ACC112 (cell line): ENCODE data around the gene ITPR1.

Experiments
- H2AFZ ChIP-seq: fragments of 200-600 bp; sonication (generic); one replicate; pipeline ENCODE4 v1.6.0; 2017; ENCODE audit warnings: antibody characterized with exemption, low read length; ENCODE audit not compliant: unreplicated experiment
- H3K27ac ChIP-seq: fragments of 200-600 bp; sonication (generic); 2 replicates; pipeline ENCODE4 v1.5.1; 2014; ENCODE audit warnings: low read depth, mild to moderate bottlenecking, antibody characterized with exemption, low read length, moderate library complexity
- H3K27me3 ChIP-seq: fragments of 200-600 bp; sonication (generic); 2 replicates; pipeline ENCODE4 v1.6.1; 2014; ENCODE audit warnings: mild to moderate bottlenecking, antibody characterized with exemption, low read length, moderate library complexity, mixed read lengths; ENCODE audit not compliant: insufficient read depth
- H3K36me3 ChIP-seq: fragments of 200-600 bp; sonication (generic); 2 replicates; pipeline ENCODE4 v1.6.1; 2016; ENCODE audit warnings: mild to moderate bottlenecking, antibody characterized with exemption, low read length, moderate library complexity, mixed read lengths; ENCODE audit not compliant: insufficient read depth
- H3K4me1 ChIP-seq: fragments of 200-600 bp; sonication (generic); one replicate; pipeline ENCODE4 v1.6.1; 2016; ENCODE audit warnings: low read length, mixed read lengths; ENCODE audit not compliant: insufficient read depth, unreplicated experiment, control insufficient read depth
- H3K4me3 ChIP-seq: fragments of 200-600 bp; sonication (generic); 2 replicates; pipeline ENCODE4 v1.5.1; 2014; ENCODE audit warnings: mild to moderate bottlenecking, low read depth, low read length
- H3K79me2 ChIP-seq: fragments of 200-600 bp; sonication (generic); one replicate; pipeline ENCODE4 v1.6.0; 2016; ENCODE audit warnings: low read length; ENCODE audit not compliant: control insufficient read depth, unreplicated experiment, insufficient read depth

ITPR1 gene

DNA sequence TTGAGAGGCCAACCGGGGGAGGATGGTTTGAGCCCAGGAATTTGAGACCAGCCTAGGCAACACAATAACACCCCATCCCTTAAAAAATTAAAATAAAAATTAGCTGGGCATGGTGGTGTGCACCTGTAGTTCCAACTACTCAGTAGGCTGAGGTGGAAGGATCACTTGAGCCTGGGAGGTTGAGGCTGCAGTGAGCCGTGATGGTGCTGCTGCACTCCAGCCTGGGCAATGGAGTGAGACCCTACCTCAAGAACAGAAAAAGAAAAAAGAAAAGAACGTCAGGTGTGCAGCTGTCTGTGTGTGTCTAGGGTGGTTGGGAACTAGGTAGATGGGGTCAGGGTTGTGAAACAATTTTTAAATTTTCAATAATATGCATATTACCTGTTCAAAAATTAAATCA is 389.9 kb downstream of the ITPR1 start:
- Histone ChIP-seq H3K79me2 (no peaks in the 10 kb centered on the region), H3K27ac (no peak overlapping the region), H3K4me3 (no peak overlapping the region), H2AFZ (no peak overlapping the region), H3K27me3 (no peaks in the 10 kb centered on the region), H3K4me1 (no peaks in the 10 kb centered on the region), H3K36me3 (no peaks in the 10 kb centered on the region)

GRCh38 chr3:4884888-4885287 is 391.7 kb downstream of the ITPR1 start:
- Histone ChIP-seq H3K27me3 (no peaks in the 10 kb centered on the region), H3K79me2 (no peaks in the 10 kb centered on the region), H3K4me3 (no peak overlapping the region), H3K4me1 (no peaks in the 10 kb centered on the region), H3K27ac (no peak overlapping the region), H2AFZ (no peak overlapping the region), H3K36me3 (no peaks in the 10 kb centered on the region)

DNA sequence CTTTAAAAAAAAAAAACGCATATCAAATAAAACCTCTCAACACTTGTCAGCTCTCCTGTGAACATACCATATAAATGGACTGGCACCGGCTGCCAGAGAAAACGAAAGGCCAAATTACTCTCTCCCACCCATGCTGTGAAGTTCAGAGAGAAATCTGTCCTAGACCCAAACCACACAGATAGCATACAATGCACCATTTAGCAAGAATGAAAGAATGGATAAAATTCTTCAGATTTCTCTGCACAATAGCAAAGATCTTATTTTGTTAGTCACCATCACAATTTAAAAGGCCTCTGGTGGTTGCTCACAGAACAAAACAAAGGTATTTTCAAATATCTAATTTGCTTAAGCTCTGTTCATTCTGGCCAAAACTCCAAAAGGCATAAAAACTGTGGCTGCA is 392.2 kb downstream of the ITPR1 start:
- Histone ChIP-seq H3K79me2 (no peaks in the 10 kb centered on the region), H3K4me1 (no peaks in the 10 kb centered on the region), H3K4me3 (no peak overlapping the region), H3K27me3 (no peaks in the 10 kb centered on the region), H3K27ac (no peak overlapping the region), H3K36me3 (no peaks in the 10 kb centered on the region), H2AFZ (peak overlapping the region; percentile 41)

DNA sequence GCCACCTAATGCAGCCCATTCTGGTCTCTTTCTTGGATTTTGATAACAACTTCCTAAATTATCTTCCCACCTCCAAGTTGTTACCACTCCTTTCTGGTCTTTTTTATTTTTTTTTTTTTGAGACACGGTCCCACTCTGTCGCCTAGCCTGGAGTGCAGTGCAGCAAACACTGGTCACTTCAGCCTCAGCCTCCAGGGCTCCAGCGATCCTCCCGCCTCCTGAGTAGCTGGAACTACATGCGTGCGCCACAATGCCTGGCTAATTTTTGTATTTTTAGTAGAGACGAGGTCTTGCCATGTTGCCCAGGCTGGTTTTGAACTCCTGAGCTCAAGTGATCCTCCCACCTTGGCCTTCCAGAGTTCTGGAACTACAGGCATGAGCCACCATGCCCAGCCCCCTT is 393.3 kb downstream of the ITPR1 start:
- H3K4me3 ChIP-seq: no peak overlapping the region
- no peaks in the 10 kb centered on the region for H3K79me2 ChIP-seq
- H3K27ac ChIP-seq: no peak overlapping the region
- no peak overlapping the region for H2AFZ ChIP-seq
- H3K4me1 ChIP-seq: no peaks in the 10 kb centered on the region
- H3K27me3 ChIP-seq: no peaks in the 10 kb centered on the region
- H3K36me3 ChIP-seq: no peaks in the 10 kb centered on the region

- H2AFZ ChIP-seq: no peak overlapping the region
- no peaks in the 10 kb centered on the region for H3K79me2 ChIP-seq
- H3K4me1 ChIP-seq: no peaks in the 10 kb centered on the region
- no peak overlapping the region for H3K27ac ChIP-seq
- no peaks in the 10 kb centered on the region for H3K36me3 ChIP-seq
- no peak overlapping the region for H3K4me3 ChIP-seq
- H3K27me3 ChIP-seq: no peaks in the 10 kb centered on the region
These were observed 394.0 kb downstream of the ITPR1 start for GRCh38 chr3:4887177-4887576.

DNA sequence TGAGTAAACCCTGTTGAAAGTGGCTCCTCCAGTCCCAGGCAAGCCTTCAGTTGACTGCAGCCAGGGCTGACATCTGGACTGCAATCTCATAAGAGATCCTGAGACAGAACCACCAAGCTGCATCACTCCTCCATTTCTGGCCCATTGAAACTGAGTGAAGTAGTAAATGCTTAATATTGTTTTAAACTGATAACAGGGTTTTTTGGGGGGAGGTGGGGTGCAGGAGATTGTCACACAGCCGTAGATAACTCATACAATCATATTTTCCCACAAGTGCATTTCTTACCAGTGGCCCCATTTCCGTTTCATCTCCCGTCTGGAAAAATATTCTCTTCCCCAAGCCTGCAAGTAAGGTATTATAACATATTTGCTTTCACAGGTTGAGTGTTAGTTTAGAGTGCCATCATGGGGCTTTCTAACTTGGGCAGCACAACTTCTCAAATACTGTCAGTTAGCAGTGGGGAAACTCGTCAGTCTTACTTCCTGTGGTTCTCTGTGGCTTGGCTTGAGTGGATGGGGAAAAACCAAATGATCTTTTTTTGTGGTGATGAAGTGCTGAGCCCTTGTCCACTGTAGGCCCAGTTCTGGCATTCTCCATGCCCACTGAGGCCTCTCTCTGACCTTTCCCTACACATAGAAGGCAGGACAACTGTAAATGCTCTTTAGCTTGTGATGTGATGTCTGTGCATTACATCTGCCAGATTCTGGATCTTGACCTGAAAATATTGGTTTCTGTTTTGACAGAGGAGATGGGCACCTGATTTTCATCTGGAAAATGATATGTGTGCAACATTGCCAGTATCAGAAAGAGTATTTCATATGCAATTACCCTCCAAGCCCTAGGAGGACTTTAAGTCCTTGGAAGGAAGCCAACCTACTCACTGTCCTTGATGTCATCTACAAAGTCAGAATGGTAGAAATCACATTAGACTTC is 396.0 kb downstream of the ITPR1 start:
- H3K4me3 ChIP-seq: no peak overlapping the region
- H3K79me2 ChIP-seq: no peaks in the 10 kb centered on the region
- H3K27me3 ChIP-seq: no peaks in the 10 kb centered on the region
- H3K36me3 ChIP-seq: no peaks in the 10 kb centered on the region
- H2AFZ ChIP-seq: no peak overlapping the region
- no peaks in the 10 kb centered on the region for H3K4me1 ChIP-seq
- no peak overlapping the region for H3K27ac ChIP-seq

DNA sequence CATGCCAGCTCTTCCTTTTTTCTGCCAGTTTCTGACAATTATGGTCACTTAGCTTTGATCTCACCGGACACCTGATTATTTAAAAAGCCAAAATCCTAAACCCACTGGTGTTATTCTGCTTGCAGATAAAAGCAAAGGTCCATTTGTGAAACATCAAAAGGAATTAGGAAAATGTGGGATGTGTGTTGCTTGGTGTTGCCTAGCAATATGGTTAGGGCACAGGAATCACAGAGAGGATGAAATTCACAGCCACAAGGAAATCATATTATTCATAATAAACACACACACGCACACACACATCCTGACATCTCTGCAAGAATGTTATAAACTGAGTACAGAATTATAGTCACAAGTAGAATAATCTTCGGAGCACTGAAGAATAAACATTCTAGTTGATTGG is 396.7 kb downstream of the ITPR1 start:
- no peaks in the 10 kb centered on the region for H3K36me3 ChIP-seq
- H3K27me3 ChIP-seq: no peaks in the 10 kb centered on the region
- H3K79me2 ChIP-seq: no peaks in the 10 kb centered on the region
- H3K4me3 ChIP-seq: no peak overlapping the region
- no peaks in the 10 kb centered on the region for H3K4me1 ChIP-seq
- H2AFZ ChIP-seq: no peak overlapping the region
- no peak overlapping the region for H3K27ac ChIP-seq

GRCh38 chr3:4894891-4895530 is 401.9 kb downstream of the ITPR1 start:
- Histone ChIP-seq H3K36me3 (no peaks in the 10 kb centered on the region), H3K4me1 (peaks cover 12% of the 10 kb centered on the region), H3K4me3 (no peak overlapping the region), H3K79me2 (no peaks in the 10 kb centered on the region), H2AFZ (no peak overlapping the region), H3K27ac (no peak overlapping the region), H3K27me3 (no peaks in the 10 kb centered on the region)

- Histone ChIP-seq H3K36me3 (no peaks in the 10 kb centered on the region), H3K4me3 (no peak overlapping the region), H3K27ac (no peak overlapping the region), H3K4me1 (peaks cover 12% of the 10 kb centered on the region), H3K27me3 (no peaks in the 10 kb centered on the region), H2AFZ (no peak overlapping the region), H3K79me2 (no peaks in the 10 kb centered on the region)
These were observed 402.7 kb downstream of the ITPR1 start for GRCh38 chr3:4895838-4896237.
